CD4-positive, alpha-beta T cell treated with Interleukin-4 for 4 hours (primary cell): ENCODE data around the gene SPTBN5.

ENCODE experiments used
- DNase-seq: peaks from one replicate; pipeline ENCODE4 v3.0.0-alpha.2; 2020

SPTBN5 gene

GRCh38 chr15:41882689-41883483 lies 11.0 kb downstream of the SPTBN5 start:
- DNase-seq = no peak

GRCh38 chr15:41881920-41882688 lies 11.7 kb downstream of the SPTBN5 start:
- no peak for DNase-seq

GRCh38 chr15:41881550-41881919 lies 12.3 kb downstream of the SPTBN5 start:
- no peak for DNase-seq

GRCh38 chr15:41881086-41881485 lies 12.8 kb downstream of the SPTBN5 start:
- no peak for DNase-seq

GRCh38 chr15:41880156-41880877 lies 13.5 kb downstream of the SPTBN5 start:
- no peak for DNase-seq

GRCh38 chr15:41879321-41879845 lies 14.5 kb downstream of the SPTBN5 start:
- DNase-seq = no peak

- no peak for DNase-seq
Measured at GRCh38 chr15:41878355-41878699, 15.5 kb downstream of the SPTBN5 start.

- DNase-seq = no peak
Measured at GRCh38 chr15:41877631-41878354, 16.1 kb downstream of the SPTBN5 start.

GRCh38 chr15:41876689-41877088 lies 17.2 kb downstream of the SPTBN5 start:
- DNase-seq = no peak

GRCh38 chr15:41876007-41876406 lies 17.8 kb downstream of the SPTBN5 start:
- no peak for DNase-seq

- no peak for DNase-seq
Measured at GRCh38 chr15:41874736-41875135, 19.1 kb downstream of the SPTBN5 start.

- no peak for DNase-seq
Measured at GRCh38 chr15:41873711-41874110, 20.1 kb downstream of the SPTBN5 start.

- DNase-seq = no peak
Measured at GRCh38 chr15:41872166-41872747, 21.6 kb downstream of the SPTBN5 start.

GRCh38 chr15:41871175-41871905 lies 22.5 kb downstream of the SPTBN5 start:
- no peak for DNase-seq

GRCh38 chr15:41870689-41871081 lies 23.2 kb downstream of the SPTBN5 start:
- peak; percentile 62 for DNase-seq

- no peak for DNase-seq
Measured at GRCh38 chr15:41869770-41870688, 23.8 kb downstream of the SPTBN5 start.

GRCh38 chr15:41868321-41868720 lies 25.5 kb downstream of the SPTBN5 start:
- no peak for DNase-seq

- DNase-seq = no peak
Measured at GRCh38 chr15:41866872-41867579, 26.8 kb downstream of the SPTBN5 start.

- no peak for DNase-seq
Measured at GRCh38 chr15:41866263-41866703, 27.6 kb downstream of the SPTBN5 start.
